HepG2 (cell line): ENCODE results near the gene PRDM10. TPM values are rescaled to one million over a fixed set of nuclear protein-coding genes. Genes with fewer than 3 reads are reported as not detected.
A peak's percentile ranks its signal among the peaks of the same experiment; 100 is the strongest.

Experiments used
- BORCS8-MEF2B ChIP-seq: sonication (generic); formaldehyde crosslinking; IDR thresholded peaks from 2 replicates; pipeline ENCODE4 v1.8.0; 2022; ENCODE audit warnings: mild to moderate bottlenecking, missing genetic modification reagents
- CBFB ChIP-seq: sonication (generic); formaldehyde crosslinking; IDR thresholded peaks from 2 replicates; pipeline ENCODE4 v1.4.0; 2020; ENCODE audit warnings: missing genetic modification reagents
- GTF3A ChIP-seq: sonication (generic); formaldehyde crosslinking; conservative IDR thresholded peaks from 2 replicates; pipeline ENCODE4 v1.4.0; 2020; ENCODE audit warnings: mild to moderate bottlenecking, missing genetic modification reagents
- HNRNPL ChIP-seq: fragments of 200-400 bp; formaldehyde crosslinking; IDR thresholded peaks from 2 replicates; pipeline ENCODE4 v1.6.1; 2017; ENCODE audit warnings: mild to moderate bottlenecking, low read depth, low read length
- JUNB ChIP-seq: sonication (generic); formaldehyde crosslinking; IDR thresholded peaks from 2 replicates; pipeline ENCODE4 v1.8.0; 2022; ENCODE audit warnings: missing genetic modification reagents, mild to moderate bottlenecking, borderline replicate concordance
- KLF9 ChIP-seq: IDR thresholded peaks from 2 replicates; pipeline ENCODE4 v1.6.1; 2016; ENCODE audit warnings: low read depth
- MTF2 ChIP-seq: sonication (generic); formaldehyde crosslinking; IDR thresholded peaks from 2 replicates; pipeline ENCODE4 v1.5.0; 2020; ENCODE audit warnings: missing genetic modification reagents, borderline replicate concordance
- NFKB2 ChIP-seq: sonication (generic); formaldehyde crosslinking; IDR thresholded peaks from 2 replicates; pipeline ENCODE4 v1.4.0; 2020; ENCODE audit warnings: missing genetic modification reagents, borderline replicate concordance
- NPAS2 ChIP-seq: sonication (generic); formaldehyde crosslinking; IDR thresholded peaks from 2 replicates; pipeline ENCODE4 v1.8.0; 2022; ENCODE audit warnings: mild to moderate bottlenecking, missing genetic modification reagents, borderline replicate concordance
- STAG1 ChIP-seq: sonication (generic); formaldehyde crosslinking; IDR thresholded peaks from 2 replicates; pipeline ENCODE4 v1.4.0; 2020; ENCODE audit warnings: missing genetic modification reagents
- TARDBP ChIP-seq: sonication (generic); formaldehyde crosslinking; IDR thresholded peaks from 2 replicates; pipeline ENCODE4 v1.8.0; 2022; ENCODE audit warnings: mild to moderate bottlenecking, missing genetic modification reagents
- UBTF ChIP-seq: sonication (generic); formaldehyde crosslinking; IDR thresholded peaks from 2 replicates; pipeline ENCODE4 v1.4.0; 2020; ENCODE audit warnings: mild to moderate bottlenecking, missing genetic modification reagents
- ZBTB1 ChIP-seq: sonication (generic); formaldehyde crosslinking; IDR thresholded peaks from 2 replicates; pipeline ENCODE4 v1.4.0; 2020; ENCODE audit warnings: missing genetic modification reagents, borderline replicate concordance
- ZGPAT ChIP-seq: IDR thresholded peaks from 2 replicates; pipeline ENCODE4 v1.6.1; 2016; ENCODE audit warnings: mild to moderate bottlenecking
- ZKSCAN8 ChIP-seq: IDR thresholded peaks from 2 replicates; pipeline ENCODE4 v1.6.1; 2016; ENCODE audit warnings: borderline replicate concordance, missing genetic modification reagents, missing compliant biosample characterization
- ZNF232 ChIP-seq: sonication (generic); formaldehyde crosslinking; IDR thresholded peaks from 2 replicates; pipeline ENCODE4 v1.4.0; 2020; ENCODE audit warnings: missing genetic modification reagents, borderline replicate concordance
- ZNF34 ChIP-seq: sonication (generic); formaldehyde crosslinking; IDR thresholded peaks from 2 replicates; pipeline ENCODE4 v1.4.0; 2020; ENCODE audit warnings: mild to moderate bottlenecking, missing genetic modification reagents, borderline replicate concordance
- ZNF362 ChIP-seq: sonication (generic); formaldehyde crosslinking; IDR thresholded peaks from 2 replicates; pipeline ENCODE4 v1.4.0; 2020; ENCODE audit warnings: missing genetic modification reagents, mild to moderate bottlenecking, borderline replicate concordance
- ZNF512B ChIP-seq: sonication (generic); formaldehyde crosslinking; IDR thresholded peaks from 2 replicates; pipeline ENCODE4 v1.5.1; 2020; ENCODE audit warnings: missing genetic modification reagents, mild to moderate bottlenecking, borderline replicate concordance
- ZNF770 ChIP-seq: sonication (generic); formaldehyde crosslinking; IDR thresholded peaks from 2 replicates; pipeline ENCODE4 v1.5.0; 2020; ENCODE audit warnings: mild to moderate bottlenecking, missing genetic modification reagents
- ZNF790 ChIP-seq: sonication (generic); formaldehyde crosslinking; IDR thresholded peaks from 2 replicates; pipeline ENCODE4 v1.8.0; 2022; ENCODE audit warnings: missing genetic modification reagents, mild to moderate bottlenecking, borderline replicate concordance
- polyA plus RNA-seq, 8 experiments: library from polyadenylated mRNA; depleted of rRNA in 3 of 8; stranded (reverse) in 7 of 8; unstranded in 1 of 8; fragments of >200 nt; fragmentation: Illumina TruSeq in 4 of 8; extraction: Trizol in 4 of 8; gene quantifications; 2 replicates each; pipeline versions ENCODE4 v1.2.1 to v1.2.3, GENCODE V29; 2011 to 2016; ENCODE audit warnings: low read depth in 4 of 8, missing spikeins in 1 of 8, mixed read lengths in 1 of 8; ENCODE audit not compliant: insufficient read depth in 1 of 8
- total RNA-seq, 5 experiments: library from RNA; depleted of rRNA; stranded (reverse); fragments of >200 nt; fragmentation: Illumina TruSeq; extraction: Trizol; gene quantifications; 2 replicates each; pipeline ENCODE4 v1.2.3, GENCODE V29; 2016; ENCODE audit warnings: low read depth in 1 of 5

PRDM10 gene
- total and polyA plus RNA-seq, 2 of the 13 experiments (the other 11 are each of a cell fraction or from before 2014, with no cell fraction given): 5.7 to 5.8 TPM

- TF ChIP-seq UBTF (CRISPR knock-in tag): peak; percentile 43
- TF ChIP-seq ZNF770: no peak
- peak; percentile 57 for TF ChIP-seq ZGPAT (CRISPR knock-in tag)
- no peak for TF ChIP-seq MTF2
- TF ChIP-seq NPAS2 (CRISPR knock-in tag): no peak
- no peak for TF ChIP-seq JUNB (CRISPR knock-in tag)
- no peak for TF ChIP-seq ZNF232 (CRISPR knock-in tag)
- TF ChIP-seq ZBTB1 (CRISPR knock-in tag): no peak
- TF ChIP-seq GTF3A (CRISPR knock-in tag): no peak
- peak; percentile 9; the same call in 1 of the 2 replicates for TF ChIP-seq STAG1 (CRISPR knock-in tag)
- no peak for TF ChIP-seq TARDBP (CRISPR knock-in tag)
- TF ChIP-seq KLF9 (CRISPR knock-in tag): no peak
- TF ChIP-seq CBFB (CRISPR knock-in tag): no peak
- no peak for TF ChIP-seq ZNF790 (CRISPR knock-in tag)
- TF ChIP-seq ZKSCAN8 (CRISPR knock-in tag): peak; percentile 76; the same call in 1 of the 2 replicates
- no peak for TF ChIP-seq HNRNPL
- TF ChIP-seq ZNF512B (CRISPR knock-in tag): no peak
- TF ChIP-seq BORCS8-MEF2B (CRISPR knock-in tag): no peak
- TF ChIP-seq ZNF34: no peak
- no peak for TF ChIP-seq ZNF362
- TF ChIP-seq NFKB2 (CRISPR knock-in tag): no peak
These were observed 28.8 kb downstream of the PRDM10 start (continued) for GRCh38 chr11:129973809-129974208.
